Psoas muscle (tissue), 8 donors: ENCODE measurements around the gene C10orf105. TPM values are rescaled to one million over a fixed set of nuclear protein-coding genes. Genes with fewer than 3 reads are reported as not detected.

Experiments used
- ATAC-seq, 4 donors: fragments of 200-7000 bp; cut with Tn5 transposase; one replicate each; pipeline ENCODE4 v1.9.1; 2020; ENCODE audit warnings: moderate library complexity in 3 of 4, mild to moderate bottlenecking in 2 of 4
- DNase-seq, 2 donors: peaks; one replicate each; pipeline ENCODE4 v3.0.0-alpha.2; 2020
- H3K27ac ChIP-seq: fragments of 200-600 bp; one replicate; pipeline ENCODE4 v1.8.0; 2022
- H3K27me3 ChIP-seq, 3 donors: fragments of 200-600 bp in 1 of 3; one replicate each; pipeline versions ENCODE4 v1.6.1 to v1.8.0; 2013 to 2022; ENCODE audit warnings: low read length in 2 of 3, mild to moderate bottlenecking in 2 of 3, moderate library complexity in 1 of 3; ENCODE audit not compliant: insufficient read depth in 3 of 3
- H3K36me3 ChIP-seq, 2 donors: fragments of 200-600 bp in 1 of 2; one replicate each; pipeline versions ENCODE4 v1.6.1 to v1.8.0; 2013 to 2022; ENCODE audit warnings: low read depth in 1 of 2, mild to moderate bottlenecking in 1 of 2, moderate library complexity in 1 of 2; ENCODE audit not compliant: insufficient read depth in 1 of 2
- H3K4me1 ChIP-seq: fragments of 200-600 bp; one replicate; pipeline ENCODE4 v1.8.0; 2022
- H3K4me3 ChIP-seq: fragments of 200-600 bp; one replicate; pipeline ENCODE4 v1.8.0; 2022; ENCODE audit warnings: mild to moderate bottlenecking
- H3K9me3 ChIP-seq: fragments of 200-600 bp; one replicate; pipeline ENCODE4 v1.8.0; 2022
- CTCF ChIP-seq: fragments of 200-600 bp; IDR thresholded peaks from one replicate; pipeline ENCODE4 v1.8.0; 2022; ENCODE audit warnings: antibody characterized with exemption
- WGBS, 3 donors: extraction: QIAGEN DNeasy Blood & Tissue Kit; methylation state at CpG; one replicate each; pipeline versions ENCODE4 v1.1.6 to v1.1.7; 2013; 5-methylcytosine and 5-hydroxymethylcytosine counted together
- intact Hi-C, 2 donors: fragments of 100-400 bp; cut with DNase I; formaldehyde crosslinking; loops; one replicate each; pipeline versions ENCODE4 v1.11.0 to v1.14.2; 2022
- polyA plus RNA-seq, 3 donors: library from polyadenylated mRNA; stranded (reverse); fragments of 200-250 nt; gene quantifications; one replicate each; pipeline ENCODE4 v1.2.3, GENCODE V29; 2013
- total RNA-seq, 4 donors: library from RNA; stranded (reverse); fragmentation: NEBNext Ultra II Directional in 2 of 4; extraction: Animal tissue kit (Norgen Biotek cat#: 25700) in 2 of 4; gene quantifications; one replicate each; pipeline versions ENCODE4 v1.2.1 to v1.2.4, GENCODE V29; 2021 to 2023
- donor health status: healthy with polysubstance abuse.
- donor health status: DM: no; HTN: no; CAD: no; lungs with moderate emphysema.
- donor health status: Bipolar disorder and iron deficiency.
- donor health status: healthy.
- donor health status: DM: yes; HTN: yes; CAD: no.
- donor health status: DM: no; HTN: no; CAD: no.
- donor health status: DM: no; HTN: no; CAD: no.
- donor health status: DM: yes; HTN: yes; CAD: no.

Gene C10orf105
- total and polyA plus RNA-seq, 7 donors, result 0.01 to 0.03 (median 0.03) TPM; not detected in 4

- no peak for TF ChIP-seq CTCF
- Histone ChIP-seq H3K4me1 (peaks cover 3% of the 10 kb centered on the region), H3K27ac (peak overlapping the region; percentile 46), H3K27me3 (peaks cover 0 to 2% (median 0%) of the 10 kb centered on the region in 3 donors), H3K4me3 (no peak overlapping the region), H3K9me3 (no peaks in the 10 kb centered on the region), H3K36me3 (no peaks in the 10 kb centered on the region)
- no peak for ATAC-seq
- WGBS, 3 donors, result 79 to 86% (median 82%) methylated on average over 18 of the region's 18 CpGs
- intact Hi-C loops, result loop anchor here in 1 of 2 donors (5.0 kb wide), 1 partner anchor 377 kb away; the partner anchor contains the start of gene SLC29A3
- DNase-seq, result no peak
Measured at GRCh38 chr10:71694039-71694501, 25.5 kb downstream of the C10orf105 start.

GRCh38 chr10:71693377-71693776 lies 26.2 kb downstream of the C10orf105 start:
- H3K27ac ChIP-seq, result peak overlapping the region; percentile 46
- no peaks in the 10 kb centered on the region for H3K36me3 ChIP-seq
- 57 to 66% (median 57%) methylated on average over 5 of the region's 5 CpGs for WGBS, 3 donors
- intact Hi-C loops, result loop anchor here in 1 of 2 donors (5.0 kb wide), 1 partner anchor 376 kb away; the partner anchor contains the start of gene SLC29A3
- H3K9me3 ChIP-seq, result no peaks in the 10 kb centered on the region
- no peak for TF ChIP-seq CTCF
- H3K4me1 ChIP-seq, result peaks cover 3% of the 10 kb centered on the region
- no peak for DNase-seq
- H3K4me3 ChIP-seq, result no peak overlapping the region
- H3K27me3 ChIP-seq, result peaks cover 0 to 2% (median 0%) of the 10 kb centered on the region in 3 donors
- ATAC-seq, result peak in 2 of 4 donors; percentile 20 to 37

- Histone ChIP-seq H3K9me3 (no peaks in the 10 kb centered on the region), H3K36me3 (no peaks in the 10 kb centered on the region), H3K27me3 (peaks cover 0 to 2% (median 0%) of the 10 kb centered on the region in 3 donors), H3K4me1 (peaks cover 3% of the 10 kb centered on the region), H3K4me3 (no peak overlapping the region), H3K27ac (no peak overlapping the region)
- DNase-seq, result no peak
- no peak for TF ChIP-seq CTCF
- intact Hi-C loops, result loop anchor here in 1 of 2 donors (5.0 kb wide), 1 partner anchor 375 kb away; the partner anchor contains the start of gene SLC29A3
- no peak for ATAC-seq
- WGBS, 3 donors, result 70 to 80% (median 77%) methylated on average over 7 of the region's 7 CpGs
Measured at GRCh38 chr10:71692598-71693306, 26.8 kb downstream of the C10orf105 start.

GRCh38 chr10:71691405-71691804 lies 28.2 kb downstream of the C10orf105 start:
- H3K4me3 ChIP-seq, result no peak overlapping the region
- TF ChIP-seq CTCF, result no peak
- ATAC-seq, result no peak
- H3K27ac ChIP-seq, result no peak overlapping the region
- no peaks in the 10 kb centered on the region for H3K9me3 ChIP-seq
- peaks cover 2% of the 10 kb centered on the region for H3K4me1 ChIP-seq
- DNase-seq, result no peak
- 97 to 100% (median 98%) methylated on average over 2 of the region's 2 CpGs for WGBS, 3 donors
- H3K27me3 ChIP-seq, result peaks cover 0 to 2% (median 0%) of the 10 kb centered on the region in 3 donors
- no peaks in the 10 kb centered on the region for H3K36me3 ChIP-seq
- intact Hi-C loops, result loop anchor here in 1 of 2 donors (5.0 kb wide), 1 partner anchor 374 kb away; the partner anchor contains the start of gene SLC29A3
